Frontal cortex (tissue), 4 donors: ENCODE results near the gene PPP6R2. TPM values are rescaled to one million over a fixed set of nuclear protein-coding genes. Genes with fewer than 3 reads are reported as not detected.

Source experiments
- DNase-seq, 2 donors: peaks; one replicate each; pipeline ENCODE4 v3.0.0; 2012; ENCODE audit warnings: low spot score in 2 of 2
- FAIRE-seq: peaks from 2 replicates; lab custom pipeline; 2012; peaks lifted over from hg19 to GRCh38; lab: Jason Lieb, UNC
- total RNA-seq: library from RNA; depleted of rRNA; stranded (reverse); fragments of >200 nt; gene quantifications from one replicate; pipeline ENCODE4 v1.2.3, GENCODE V29; 2014
- donor health status: control.
- donor health status: control.
- donor health status: control.

Gene PPP6R2
- total RNA-seq, result 62.4 TPM

GRCh38 chr22:50342651-50343540 is at the start of gene PPP6R2:
TSS of gene PPP6R2 (plus strand) at chr22:50343327. CDS start at chr22:50393909, 50,582 bp downstream.
- DNase-seq (peak; percentile 90 to 91), FAIRE-seq (no peak)

- FAIRE-seq (no peak), DNase-seq (no peak)
These were observed 49.4 kb upstream of the PPP6R2 start for GRCh38 chr22:50293441-50294318.

- FAIRE-seq (no peak), DNase-seq (no peak)
These were observed 48.8 kb upstream of the PPP6R2 start for GRCh38 chr22:50294319-50294656.

- DNase-seq (no peak), FAIRE-seq (no peak)
These were observed 46.3 kb upstream of the PPP6R2 start for GRCh38 chr22:50296658-50297490.

- FAIRE-seq, result no peak
These were observed 45.4 kb upstream of the PPP6R2 start for GRCh38 chr22:50297510-50298265.

GRCh38 chr22:50298266-50298637 is 44.9 kb upstream of the PPP6R2 start:
- FAIRE-seq, result no peak
- no peak for DNase-seq

More at GRCh38 chr22:50297510-50298265, 45.4 kb upstream of the PPP6R2 start:
- DNase-seq, result no peak

GRCh38 chr22:50298937-50299784 is 44.0 kb upstream of the PPP6R2 start:
- no peak for FAIRE-seq

GRCh38 chr22:50299785-50300619 is 43.1 kb upstream of the PPP6R2 start:
- FAIRE-seq, result no peak
- DNase-seq, result no peak

More at GRCh38 chr22:50298937-50299784, 44.0 kb upstream of the PPP6R2 start:
- peak in 1 of 2 donors; percentile 66 for DNase-seq

- DNase-seq (no peak), FAIRE-seq (no peak)
These were observed 42.4 kb upstream of the PPP6R2 start for GRCh38 chr22:50300620-50301257.

- DNase-seq (no peak), FAIRE-seq (no peak)
These were observed 41.5 kb upstream of the PPP6R2 start for GRCh38 chr22:50301581-50301991.

GRCh38 chr22:50302041-50302541 is 41.0 kb upstream of the PPP6R2 start:
- no peak for DNase-seq

GRCh38 chr22:50302564-50302963 is 40.6 kb upstream of the PPP6R2 start:
- FAIRE-seq (no peak), DNase-seq (no peak)

More at GRCh38 chr22:50302041-50302541, 41.0 kb upstream of the PPP6R2 start:
- FAIRE-seq, result no peak

- FAIRE-seq (no peak), DNase-seq (no peak)
These were observed 39.6 kb upstream of the PPP6R2 start for GRCh38 chr22:50303515-50303847.

GRCh38 chr22:50303848-50304527 is 39.1 kb upstream of the PPP6R2 start:
- DNase-seq (no peak), FAIRE-seq (no peak)

- DNase-seq (no peak), FAIRE-seq (no peak)
These were observed 38.4 kb upstream of the PPP6R2 start for GRCh38 chr22:50304528-50305392.
